Osteoblast (primary cell): Measurements from ENCODE around the gene NAPG. TPM values are rescaled to one million over a fixed set of nuclear protein-coding genes. Genes with fewer than 3 reads are reported as not detected.

Source experiments
- DNase-seq: peaks from one replicate; pipeline ENCODE4 v3.0.0; 2011; ENCODE audit warnings: low spot score, mixed read lengths; ENCODE audit not compliant: insufficient read length; ENCODE audit errors: missing footprints
- H2AFZ ChIP-seq: 2 replicates; pipeline ENCODE4 v1.6.0; 2011; ENCODE audit warnings: mild to moderate bottlenecking, low read length
- H3K27ac ChIP-seq: 2 replicates; pipeline ENCODE4 v1.5.1; 2011; ENCODE audit warnings: mild to moderate bottlenecking, low read depth, low read length, moderate library complexity
- H3K27me3 ChIP-seq: 2 replicates; pipeline ENCODE4 v1.6.0; 2012; ENCODE audit warnings: mild to moderate bottlenecking, control low read depth, inconsistent platforms, low read length, moderate library complexity; ENCODE audit not compliant: insufficient read depth
- H3K36me3 ChIP-seq: 2 replicates; pipeline ENCODE4 v1.5.1; 2011; ENCODE audit warnings: mild to moderate bottlenecking, low read length, control low read depth, moderate library complexity; ENCODE audit not compliant: insufficient read depth
- H3K4me1 ChIP-seq: 2 replicates; pipeline ENCODE4 v1.5.1; 2011; ENCODE audit warnings: mild to moderate bottlenecking, low read length, control low read depth, moderate library complexity; ENCODE audit not compliant: insufficient read depth
- H3K4me2 ChIP-seq: 2 replicates; pipeline ENCODE4 v1.6.0; 2011; ENCODE audit warnings: mild to moderate bottlenecking, low read length; ENCODE audit not compliant: insufficient read depth
- H3K4me3 ChIP-seq: fragments of 200-600 bp; sonication (generic); 3 replicates; pipeline ENCODE4 v1.5.1; 2012; ENCODE audit warnings: mild to moderate bottlenecking, low read length, inconsistent platforms; ENCODE audit not compliant: insufficient read depth
- H3K79me2 ChIP-seq: 2 replicates; pipeline ENCODE4 v1.6.0; 2012; ENCODE audit warnings: mild to moderate bottlenecking, low read length, control low read depth, inconsistent platforms; ENCODE audit not compliant: insufficient read depth
- H3K9me3 ChIP-seq: 2 replicates; pipeline ENCODE4 v1.5.1; 2011; ENCODE audit warnings: low read depth, low read length, control low read depth
- H4K20me1 ChIP-seq: 2 replicates; pipeline ENCODE4 v1.6.0; 2012; ENCODE audit warnings: mild to moderate bottlenecking, low read length, control low read depth; ENCODE audit not compliant: insufficient read depth
- CTCF ChIP-seq: IDR thresholded peaks from 2 replicates; pipeline ENCODE4 v1.5.1; 2011; ENCODE audit warnings: mild to moderate bottlenecking, low read depth, low read length, moderate library complexity; ENCODE audit errors: extremely low read depth
- total RNA-seq: library from RNA; depleted of rRNA; stranded (reverse); fragments of >200 nt; gene quantifications from 2 replicates; pipeline ENCODE4 v1.2.3, GENCODE V29; 2012

NAPG gene
- total RNA-seq, 1 donor: 47.4 TPM

GRCh38 chr18:10526561-10526949, 728 bp downstream of the NAPG start:
- peaks cover 18% of the 10 kb centered on the region for H3K4me1 ChIP-seq
- H3K36me3 ChIP-seq: no peaks in the 10 kb centered on the region
- peak overlapping the region; percentile 82 for H2AFZ ChIP-seq
- H3K27ac ChIP-seq: peak overlapping the region; percentile 90
- peak overlapping the region; percentile 99 for H3K4me3 ChIP-seq
- TF ChIP-seq CTCF: no peak
- no peak for DNase-seq
- H3K79me2 ChIP-seq: peaks cover 52% of the 10 kb centered on the region
- H3K9me3 ChIP-seq: no peaks in the 10 kb centered on the region
- no peaks in the 10 kb centered on the region for H3K27me3 ChIP-seq
- H4K20me1 ChIP-seq: peaks cover 36% of the 10 kb centered on the region
- H3K4me2 ChIP-seq: peak overlapping the region; percentile 99

- Histone ChIP-seq H3K36me3 (no peaks in the 10 kb centered on the region), H3K79me2 (peaks cover 69% of the 10 kb centered on the region), H4K20me1 (peaks cover 36% of the 10 kb centered on the region), H3K4me1 (peaks cover 18% of the 10 kb centered on the region), H3K9me3 (no peaks in the 10 kb centered on the region), H2AFZ (no peak overlapping the region), H3K4me3 (no peak overlapping the region), H3K27ac (no peak overlapping the region), H3K27me3 (no peaks in the 10 kb centered on the region), H3K4me2 (no peak overlapping the region)
- no peak for TF ChIP-seq CTCF
- DNase-seq: no peak
Observed at GRCh38 chr18:10528439-10528838, 2.6 kb downstream of the NAPG start.

DNA sequence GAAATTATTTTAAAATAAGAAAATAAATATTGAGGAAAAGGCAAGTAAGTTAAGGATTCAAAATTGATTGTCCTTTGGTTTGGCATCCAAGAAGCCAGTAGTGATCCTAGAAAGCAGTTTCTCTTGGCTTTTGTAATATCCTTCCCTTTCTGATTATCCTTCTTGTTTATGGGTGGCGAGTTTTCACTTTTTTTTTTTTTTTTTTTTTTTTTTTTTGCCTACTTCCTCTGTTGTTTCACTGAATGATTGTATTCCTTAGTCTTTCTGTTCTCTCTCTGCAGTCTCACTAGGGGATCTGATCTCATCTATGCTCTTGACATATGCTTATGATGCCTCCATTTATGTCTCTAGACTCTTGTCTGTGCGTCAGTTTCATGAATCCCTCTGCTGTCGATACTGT, 4.2 kb downstream of the NAPG start:
- Histone ChIP-seq H3K27me3 (no peaks in the 10 kb centered on the region), H3K9me3 (no peaks in the 10 kb centered on the region), H3K36me3 (no peaks in the 10 kb centered on the region), H3K27ac (no peak overlapping the region), H3K4me2 (no peak overlapping the region), H3K4me3 (no peak overlapping the region), H4K20me1 (peaks cover 39% of the 10 kb centered on the region), H3K4me1 (peaks cover 13% of the 10 kb centered on the region), H3K79me2 (peaks cover 80% of the 10 kb centered on the region), H2AFZ (no peak overlapping the region)
- no peak for DNase-seq
- no peak for TF ChIP-seq CTCF

- H3K4me1 ChIP-seq: peaks cover 7% of the 10 kb centered on the region
- H3K4me2 ChIP-seq: no peak overlapping the region
- no peak overlapping the region for H2AFZ ChIP-seq
- H3K9me3 ChIP-seq: no peaks in the 10 kb centered on the region
- TF ChIP-seq CTCF: no peak
- no peak overlapping the region for H3K4me3 ChIP-seq
- H3K79me2 ChIP-seq: peaks cover 80% of the 10 kb centered on the region
- H3K27me3 ChIP-seq: no peaks in the 10 kb centered on the region
- H3K36me3 ChIP-seq: no peaks in the 10 kb centered on the region
- H4K20me1 ChIP-seq: peaks cover 39% of the 10 kb centered on the region
- H3K27ac ChIP-seq: no peak overlapping the region
- no peak for DNase-seq
Observed at GRCh38 chr18:10530852-10531251, 5.0 kb downstream of the NAPG start.
